ENCODE results near the gene CARS1. TPM values are rescaled to one million over a fixed set of nuclear protein-coding genes. Genes with fewer than 3 reads are reported as not detected.

The CARS1 gene
- total RNA-seq, 1 donor, result 17.8 TPM

GRCh38 chr11:2990617-2991451 lies 66.4 kb downstream of the CARS1 start:
- H3K27me3 ChIP-seq (ENCODE audit: insufficient read depth, low read length), result no peaks in the 10 kb centered on the region
- peak overlapping the region; percentile 58 for H3K4me3 ChIP-seq (ENCODE audit: low read length)
- peaks cover 64% of the 10 kb centered on the region for H3K4me1 ChIP-seq (ENCODE audit: insufficient read depth, low read length)
- H3K9me3 ChIP-seq (ENCODE audit: low read depth, low read length), result no peaks in the 10 kb centered on the region

GRCh38 chr11:2989551-2989950 lies 67.7 kb downstream of the CARS1 start:
- Histone ChIP-seq H3K4me1 (ENCODE audit: insufficient read depth, low read length) (peaks cover 64% of the 10 kb centered on the region), H3K4me3 (ENCODE audit: low read length) (peak overlapping the region; percentile 7), H3K9me3 (ENCODE audit: low read depth, low read length) (no peaks in the 10 kb centered on the region), H3K27me3 (ENCODE audit: insufficient read depth, low read length) (no peaks in the 10 kb centered on the region)

GRCh38 chr11:2989006-2989405 lies 68.2 kb downstream of the CARS1 start:
- H3K9me3 ChIP-seq (ENCODE audit: low read depth, low read length), result no peaks in the 10 kb centered on the region
- peaks cover 67% of the 10 kb centered on the region for H3K4me1 ChIP-seq (ENCODE audit: insufficient read depth, low read length)
- H3K4me3 ChIP-seq (ENCODE audit: low read length), result peak overlapping the region; percentile 7
- H3K27me3 ChIP-seq (ENCODE audit: insufficient read depth, low read length), result no peaks in the 10 kb centered on the region

- no peaks in the 10 kb centered on the region for H3K27me3 ChIP-seq (ENCODE audit: insufficient read depth, low read length)
- peak overlapping the region; percentile 2 for H3K4me3 ChIP-seq (ENCODE audit: low read length)
- H3K9me3 ChIP-seq (ENCODE audit: low read depth, low read length), result no peaks in the 10 kb centered on the region
- peaks cover 74% of the 10 kb centered on the region for H3K4me1 ChIP-seq (ENCODE audit: insufficient read depth, low read length)
Observed at GRCh38 chr11:2987881-2988861, 69.1 kb downstream of the CARS1 start.

GRCh38 chr11:2983908-2984307 lies 73.3 kb downstream of the CARS1 start:
- H3K9me3 ChIP-seq (ENCODE audit: low read depth, low read length), result no peaks in the 10 kb centered on the region
- H3K4me3 ChIP-seq (ENCODE audit: low read length), result no peak overlapping the region
- H3K27me3 ChIP-seq (ENCODE audit: insufficient read depth, low read length), result no peaks in the 10 kb centered on the region
- H3K4me1 ChIP-seq (ENCODE audit: insufficient read depth, low read length), result peaks cover 48% of the 10 kb centered on the region

GRCh38 chr11:2982214-2982613 lies 75.0 kb downstream of the CARS1 start:
- no peaks in the 10 kb centered on the region for H3K9me3 ChIP-seq (ENCODE audit: low read depth, low read length)
- H3K4me3 ChIP-seq (ENCODE audit: low read length), result no peak overlapping the region
- no peaks in the 10 kb centered on the region for H3K27me3 ChIP-seq (ENCODE audit: insufficient read depth, low read length)
- peaks cover 31% of the 10 kb centered on the region for H3K4me1 ChIP-seq (ENCODE audit: insufficient read depth, low read length)

GRCh38 chr11:2981130-2981529 lies 76.1 kb downstream of the CARS1 start:
- Histone ChIP-seq H3K27me3 (ENCODE audit: insufficient read depth, low read length) (no peaks in the 10 kb centered on the region), H3K9me3 (ENCODE audit: low read depth, low read length) (no peaks in the 10 kb centered on the region), H3K4me3 (ENCODE audit: low read length) (no peak overlapping the region), H3K4me1 (ENCODE audit: insufficient read depth, low read length) (peaks cover 20% of the 10 kb centered on the region)

GRCh38 chr11:2980168-2980840 lies 76.9 kb downstream of the CARS1 start:
- H3K4me3 ChIP-seq (ENCODE audit: low read length), result no peak overlapping the region
- peaks cover 18% of the 10 kb centered on the region for H3K4me1 ChIP-seq (ENCODE audit: insufficient read depth, low read length)
- H3K9me3 ChIP-seq (ENCODE audit: low read depth, low read length), result no peaks in the 10 kb centered on the region
- H3K27me3 ChIP-seq (ENCODE audit: insufficient read depth, low read length), result no peaks in the 10 kb centered on the region

GRCh38 chr11:2977113-2977512 lies 80.1 kb downstream of the CARS1 start:
- H3K9me3 ChIP-seq (ENCODE audit: low read depth, low read length), result no peaks in the 10 kb centered on the region
- no peaks in the 10 kb centered on the region for H3K27me3 ChIP-seq (ENCODE audit: insufficient read depth, low read length)
- no peak overlapping the region for H3K4me3 ChIP-seq (ENCODE audit: low read length)
- H3K4me1 ChIP-seq (ENCODE audit: insufficient read depth, low read length), result no peaks in the 10 kb centered on the region

GRCh38 chr11:2976294-2977063 lies 80.7 kb downstream of the CARS1 start:
- H3K27me3 ChIP-seq (ENCODE audit: insufficient read depth, low read length), result no peaks in the 10 kb centered on the region
- H3K4me3 ChIP-seq (ENCODE audit: low read length), result no peak overlapping the region

GRCh38 chr11:2975594-2975993 lies 81.6 kb downstream of the CARS1 start:
- Histone ChIP-seq H3K4me3 (ENCODE audit: low read length) (no peak overlapping the region), H3K9me3 (ENCODE audit: low read depth, low read length) (no peaks in the 10 kb centered on the region), H3K4me1 (ENCODE audit: insufficient read depth, low read length) (no peaks in the 10 kb centered on the region), H3K27me3 (ENCODE audit: insufficient read depth, low read length) (no peaks in the 10 kb centered on the region)

More at GRCh38 chr11:2976294-2977063, 80.7 kb downstream of the CARS1 start:
- H3K9me3 ChIP-seq (ENCODE audit: low read depth, low read length), result no peaks in the 10 kb centered on the region
- H3K4me1 ChIP-seq (ENCODE audit: insufficient read depth, low read length), result no peaks in the 10 kb centered on the region

DNA sequence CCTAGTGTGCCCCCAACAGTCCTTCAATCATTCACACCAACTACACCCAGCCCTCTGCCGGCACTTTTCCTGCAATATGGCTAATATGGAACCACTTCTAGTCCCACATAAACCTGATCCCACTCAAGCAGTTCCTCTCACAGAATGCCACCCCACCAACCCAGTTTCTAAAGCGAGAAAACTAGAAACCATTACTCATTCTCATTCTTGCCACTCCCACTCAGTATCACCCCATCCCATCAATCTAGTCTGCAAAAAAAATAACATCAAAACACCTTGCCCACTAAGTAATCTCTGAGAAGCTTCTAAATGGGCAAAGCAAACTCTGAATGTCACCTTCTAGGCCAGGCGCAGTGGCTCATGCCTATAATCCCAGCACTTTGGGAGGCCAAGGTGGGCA lies 83.0 kb downstream of the CARS1 start:
- Histone ChIP-seq H3K4me3 (ENCODE audit: low read length) (no peak overlapping the region), H3K27me3 (ENCODE audit: insufficient read depth, low read length) (no peaks in the 10 kb centered on the region), H3K4me1 (ENCODE audit: insufficient read depth, low read length) (no peaks in the 10 kb centered on the region), H3K9me3 (ENCODE audit: low read depth, low read length) (no peaks in the 10 kb centered on the region)

- no peak overlapping the region for H3K4me3 ChIP-seq (ENCODE audit: low read length)
- H3K9me3 ChIP-seq (ENCODE audit: low read depth, low read length), result no peaks in the 10 kb centered on the region
- H3K4me1 ChIP-seq (ENCODE audit: insufficient read depth, low read length), result peaks cover under 1% of the 10 kb centered on the region
- H3K27me3 ChIP-seq (ENCODE audit: insufficient read depth, low read length), result no peaks in the 10 kb centered on the region
Observed at GRCh38 chr11:2968341-2968900, 88.8 kb downstream of the CARS1 start.

GRCh38 chr11:2964782-2965181 lies 92.4 kb downstream of the CARS1 start:
- no peak overlapping the region for H3K4me3 ChIP-seq (ENCODE audit: low read length)
- peaks cover 11% of the 10 kb centered on the region for H3K4me1 ChIP-seq (ENCODE audit: insufficient read depth, low read length)
- H3K27me3 ChIP-seq (ENCODE audit: insufficient read depth, low read length), result no peaks in the 10 kb centered on the region
- no peaks in the 10 kb centered on the region for H3K9me3 ChIP-seq (ENCODE audit: low read depth, low read length)

Data from mononuclear cell (primary cell).